GM12878 (cell line): Measurements from ENCODE around the gene NUDT13. TPM values are rescaled to one million over a fixed set of nuclear protein-coding genes. Genes with fewer than 3 reads are reported as not detected.

ENCODE experiments used
- ATAC-seq: fragments of 200-7000 bp; cut with Tn5 transposase; 3 replicates; pipeline ENCODE4 v1.9.1; 2020; ENCODE audit warnings: mild to moderate bottlenecking, moderate library complexity
- BruUV-seq: library from RNA; stranded (reverse); fragments of 400-500 nt; replicated peaks from 2 replicates; lab custom pipeline; 2021; lab: Mats Ljungman, UMichigan
- CTCF ChIA-PET: fragments of 300-600 bp; sonication (Branson Sonifier 250); formaldehyde crosslinking; extraction: SDS; loops from one replicate; lab custom pipeline; 2021; ENCODE audit warnings: inconsistent platforms; lab: Yijun Ruan, JAX
- POLR2A ChIA-PET: fragments of 350-600 bp; formaldehyde crosslinking; extraction: SDS; loops from one replicate; lab custom pipeline; 2021; ENCODE audit warnings: inconsistent platforms; lab: Charles Lee
- RAD21 ChIA-PET: fragments of 300-600 bp; sonication (Branson Sonifier 250); formaldehyde crosslinking; loops from one replicate; lab custom pipeline; 2023; ENCODE audit warnings: antibody characterized with exemption; ENCODE audit not compliant: unreplicated experiment; lab: Charles Lee
- SMC1A ChIA-PET: fragments of 300-600 bp; sonication (Branson Sonifier 250); formaldehyde crosslinking; loops from one replicate; lab custom pipeline; 2023; ENCODE audit not compliant: unreplicated experiment, uncharacterized antibody; lab: Charles Lee
- DNase-seq: peaks from one replicate; pipeline ENCODE4 v3.0.0-alpha.2; 2011; ENCODE audit warnings: low read depth, low spot score
- FAIRE-seq: peaks from 3 replicates; lab custom pipeline; 2011; peaks lifted over from hg19 to GRCh38; lab: Jason Lieb, UNC
- H2AFZ ChIP-seq: 2 replicates; pipeline ENCODE4 v1.6.0; 2011; ENCODE audit warnings: low read depth, low read length, control low read depth; ENCODE audit not compliant: control insufficient read depth
- H3K27ac ChIP-seq: 2 replicates; pipeline ENCODE4 v1.5.1; 2011; ENCODE audit warnings: control low read depth; ENCODE audit not compliant: control insufficient read depth, insufficient read depth
- H3K27me3 ChIP-seq, 2 experiments: replicated peaks in 1 of 2; 2 replicates each; pipeline versions ENCODE4 v1.6.0 to v1.6.1; 2011; ENCODE audit warnings: low read length in 1 of 2; ENCODE audit not compliant: control insufficient read depth in 2 of 2, insufficient read depth in 2 of 2
- H3K36me3 ChIP-seq, 2 experiments: 2 replicates each; pipeline ENCODE4 v1.5.1; 2011; ENCODE audit warnings: low read length in 1 of 2; ENCODE audit not compliant: control insufficient read depth in 2 of 2, insufficient read depth in 2 of 2
- H3K4me1 ChIP-seq: 2 replicates; pipeline ENCODE4 v1.6.1; 2011; ENCODE audit warnings: mild to moderate bottlenecking, low read length, moderate library complexity, mixed read lengths; ENCODE audit not compliant: control insufficient read depth, insufficient read depth
- H3K4me2 ChIP-seq: 2 replicates; pipeline ENCODE4 v1.6.0; 2011; ENCODE audit warnings: control low read depth; ENCODE audit not compliant: control insufficient read depth, insufficient read depth
- H3K4me3 ChIP-seq: fragments of 200-600 bp; sonication (generic); 2 replicates; pipeline ENCODE4 v1.5.1; 2016
- H3K79me2 ChIP-seq: 2 replicates; pipeline ENCODE4 v1.6.0; 2011; ENCODE audit warnings: low read length; ENCODE audit not compliant: control insufficient read depth, insufficient read depth
- H3K9ac ChIP-seq: 2 replicates; pipeline ENCODE4 v1.8.0; 2011; ENCODE audit warnings: low read length, control low read depth, mixed read lengths; ENCODE audit not compliant: control insufficient read depth, insufficient read depth
- H3K9me3 ChIP-seq: replicated peaks from 3 replicates; pipeline ENCODE4 v1.5.1; 2011; ENCODE audit warnings: mild to moderate bottlenecking, low read length; ENCODE audit not compliant: control insufficient read depth, insufficient read depth
- H4K20me1 ChIP-seq: 2 replicates; pipeline ENCODE4 v1.6.0; 2011; ENCODE audit not compliant: control insufficient read depth, insufficient read depth
- BRCA1 ChIP-seq: IDR thresholded peaks from 2 replicates; pipeline ENCODE4 v1.6.1; 2011; ENCODE audit warnings: low read depth, low read length, improper control_type of control experiment
- CBFB ChIP-seq: IDR thresholded peaks from 2 replicates; pipeline ENCODE4 v1.6.1; 2016; ENCODE audit warnings: antibody characterized with exemption, low read depth
- CHD2 ChIP-seq: IDR thresholded peaks from 2 replicates; pipeline ENCODE4 v1.6.1; 2011; ENCODE audit warnings: low read depth, low read length, improper control_type of control experiment, borderline replicate concordance
- KAT2A ChIP-seq: conservative IDR thresholded peaks from 2 replicates; pipeline ENCODE4 v1.6.1; 2011; ENCODE audit warnings: low read depth, low read length; ENCODE audit not compliant: control insufficient read depth
- LARP7 ChIP-seq: fragments of 450-650 bp; IDR thresholded peaks from 2 replicates; pipeline ENCODE4 v1.6.1; 2017; ENCODE audit warnings: mild to moderate bottlenecking
- MEF2B ChIP-seq: fragments of 450-650 bp; IDR thresholded peaks from 2 replicates; pipeline ENCODE4 v1.6.1; 2018; ENCODE audit warnings: mild to moderate bottlenecking, moderate library complexity; ENCODE audit not compliant: partially characterized antibody, poor library complexity, severe bottlenecking
- NR2C1 ChIP-seq: fragments of 450-650 bp; IDR thresholded peaks from 2 replicates; pipeline ENCODE4 v1.6.1; 2017; ENCODE audit warnings: antibody characterized with exemption, mild to moderate bottlenecking, moderate library complexity
- PAX8 ChIP-seq: fragments of 450-650 bp; IDR thresholded peaks from 2 replicates; pipeline ENCODE4 v1.6.1; 2017; ENCODE audit warnings: mild to moderate bottlenecking, moderate library complexity
- REST ChIP-seq: IDR thresholded peaks from 2 replicates; pipeline ENCODE4 v1.6.1; 2012; ENCODE audit warnings: mild to moderate bottlenecking, low read depth, low read length
- SMAD1 ChIP-seq: fragments of 450-650 bp; IDR thresholded peaks from 2 replicates; pipeline ENCODE4 v1.6.1; 2018; ENCODE audit warnings: mild to moderate bottlenecking, low read depth; ENCODE audit not compliant: partially characterized antibody
- STAT1 ChIP-seq: fragments of 450-650 bp; conservative IDR thresholded peaks from 2 replicates; pipeline ENCODE4 v1.6.1; 2014; ENCODE audit warnings: antibody characterized with exemption, mild to moderate bottlenecking
- SUPT20H ChIP-seq: IDR thresholded peaks from 2 replicates; pipeline ENCODE4 v1.6.1; 2011; ENCODE audit warnings: low read depth, mild to moderate bottlenecking, low read length, moderate library complexity, borderline replicate concordance; ENCODE audit not compliant: control insufficient read depth
- WRNIP1 ChIP-seq: IDR thresholded peaks from 2 replicates; pipeline ENCODE4 v1.6.1; 2011; ENCODE audit warnings: low read depth, low read length, improper control_type of control experiment, borderline replicate concordance
- ZBTB40 ChIP-seq: fragments of 450-650 bp; IDR thresholded peaks from 2 replicates; pipeline ENCODE4 v1.6.1; 2016; ENCODE audit warnings: mild to moderate bottlenecking, moderate library complexity, borderline replicate concordance
- ZNF207 ChIP-seq: fragments of 450-650 bp; IDR thresholded peaks from 2 replicates; pipeline ENCODE4 v1.6.1; 2014; ENCODE audit warnings: antibody characterized with exemption, mild to moderate bottlenecking, borderline replicate concordance
- ZZZ3 ChIP-seq: IDR thresholded peaks from 2 replicates; pipeline ENCODE4 v1.6.1; 2011; ENCODE audit warnings: low read depth; ENCODE audit not compliant: control insufficient read depth, insufficient read length
- WGBS: methylation state at CpG from one replicate; pipeline ENCODE4 v1.1.6; 2016; ENCODE audit warnings: low lambda C conversion rate; ENCODE audit not compliant: insufficient replicate concordance, insufficient coverage; ENCODE audit errors: missing lambda C conversion rate; 5-methylcytosine and 5-hydroxymethylcytosine counted together
- in situ Hi-C: fragments of 300-500 bp; cut with MboI; formaldehyde crosslinking; loops from 9 replicates; pipeline ENCODE4 v1.14.3; 2018; ENCODE audit warnings: mixed read lengths
- intact Hi-C: fragments of 100-400 bp; cut with micrococcal nuclease; formaldehyde crosslinking; loops from one replicate; pipeline ENCODE4 v1.14.2; 2022; ENCODE audit not compliant: unreplicated experiment
- polyA plus RNA-seq, 11 experiments: library from polyadenylated mRNA; depleted of rRNA in 4 of 11; unstranded in 6 of 11; stranded (reverse) in 5 of 11; fragments of >200 nt; fragmentation: Nextera tagmentation in 4 of 11; fragmentation: Illumina TruSeq in 1 of 11; extraction: Ambion mirVana in 4 of 11; extraction: Trizol in 1 of 11; gene quantifications; 1 replicate in 1 of 11; 2 replicates in 10 of 11; pipeline versions ENCODE4 v1.2.1 to v1.2.3, GENCODE V29; 2011 to 2016; ENCODE audit warnings: inconsistent platforms in 2 of 11, missing spikeins in 2 of 11, low read depth in 1 of 11
- total RNA-seq, 4 experiments: library from RNA; depleted of rRNA in 3 of 4; stranded (reverse); fragments of >200 nt in 3 of 4; fragmentation: Illumina TruSeq in 1 of 4; extraction: Trizol in 1 of 4; gene quantifications; 2 replicates each; pipeline versions ENCODE4 v1.2.1 to v1.2.3, GENCODE V29; 2013 to 2021

Gene NUDT13
- total and polyA plus RNA-seq, 10 of the 15 experiments (the other 5 are each of a cell fraction or from before 2014, with no cell fraction given) = 0.72 to 6.1 (median 1.9) TPM

GRCh38 chr10:73161662-73162061 lies 51.4 kb downstream of the NUDT13 start (continued):
- no peak for TF ChIP-seq ZBTB40
- TF ChIP-seq NR2C1 = no peak
- TF ChIP-seq, all 136 proteins: peak for 0

GRCh38 chr10:73163096-73163495 lies 52.8 kb downstream of the NUDT13 start:
- H3K4me3 ChIP-seq = no peak overlapping the region
- BruUV-seq = no TSS peak
- peaks cover 57% of the 10 kb centered on the region for H3K79me2 ChIP-seq
- no peak overlapping the region for H3K27ac ChIP-seq
- H3K27me3 ChIP-seq = no peaks in the 10 kb centered on the region
- peaks cover 0 to 7% of the 10 kb centered on the region in 2 experiments; a peak in 3 of 4 replicates for H3K36me3 ChIP-seq
- no peak for FAIRE-seq
- 100% methylated on average over 2 of the region's 2 CpGs for WGBS
- CTCF ChIA-PET = interaction anchor here (0.6 to 4.2 kb wide), 3 partner anchors 27 to 327 kb away, joined by 3 to 29 read pairs (median 4); partner anchors contain the start of gene P4HA1
- in situ Hi-C loops = loop anchor here (5.0 to 10.0 kb wide), 2 partner anchors 66 to 798 kb away; partner anchors contain the start of gene P4HA1
- H3K4me2 ChIP-seq = 0 out of 2 replicates have a peak overlapping the region, but pooled peaks have one; percentile 52
- no peak overlapping the region for H2AFZ ChIP-seq
- no peaks in the 10 kb centered on the region; the same call in 2 of the 3 replicates for H3K9me3 ChIP-seq
- SMC1A ChIA-PET = interaction anchor here (0.8 to 1.1 kb wide), 4 partner anchors 9 to 69 kb away, joined by 3 to 4 read pairs (median 3); no protein-coding TSS in a partner anchor
- no peak overlapping the region for H3K9ac ChIP-seq
- ATAC-seq = no peak
- no peaks in the 10 kb centered on the region for H3K4me1 ChIP-seq
- intact Hi-C loops = no loop called here
- H4K20me1 ChIP-seq = no peaks in the 10 kb centered on the region
- no peak for DNase-seq
- RAD21 ChIA-PET = interaction anchor here (1.6 kb wide), 1 partner anchor 67 kb away, joined by 10 read pairs; no protein-coding TSS in a partner anchor
- POLR2A ChIA-PET = interaction anchor here (0.6 to 1.0 kb wide), 4 partner anchors 7 to 88 kb away, joined by 3 read pairs; partner anchors contain the start of gene NUDT13
- TF ChIP-seq ZZZ3 (no peak), KAT2A (no peak), CBFB (no peak), SUPT20H (no peak), REST (no peak), CHD2 (no peak), PAX8 (no peak), LARP7 (no peak), MEF2B (no peak), BRCA1 (no peak), STAT1 (no peak), WRNIP1 (no peak), SMAD1 (no peak), ZNF207 (no peak)
